Measurements from ENCODE around the gene CSMD2. TPM values are rescaled to one million over a fixed set of nuclear protein-coding genes. Genes with fewer than 3 reads are reported as not detected.

CSMD2 gene
- total RNA-seq, 1 experiment from 2014 or later, result 13.2 TPM

- TF ChIP-seq PREB (CRISPR knock-in tag; IDR thresholded peaks at IDR 0.05; ENCODE audit: borderline replicate concordance) (no peak), MLX (CRISPR knock-in tag; IDR thresholded peaks at IDR 0.05) (no peak), SP1 (CRISPR knock-in tag; conservative IDR thresholded peaks at IDR 0.05) (no peak), ZBTB43 (CRISPR knock-in tag; IDR thresholded peaks at IDR 0.05) (no peak)
These were observed 261.8 kb downstream of the CSMD2 start (continued) for GRCh38 chr1:33903210-33903589.

GRCh38 chr1:33902486-33903209, 262.4 kb downstream of the CSMD2 start:
- H3K4me1 Mint-ChIP-seq, result peaks cover 3% of the 10 kb centered on the region; the same call in 1 of the 2 replicates
- ATAC-seq (no peak), DNase-seq (ENCODE audit: low spot score) (no peak)
- no peak overlapping the region for H3K27ac Mint-ChIP-seq
- no peak overlapping the region for H3K4me3 Mint-ChIP-seq
- no peaks in the 10 kb centered on the region; the same call in 1 of the 2 replicates for H3K36me3 Mint-ChIP-seq
- CTCF ChIA-PET, result no interaction called here
- no peak for TF ChIP-seq SMAD3 (CRISPR knock-in tag; IDR thresholded peaks at IDR 0.05; ENCODE audit: borderline replicate concordance)
- TF ChIP-seq CDX4 (CRISPR knock-in tag; IDR thresholded peaks at IDR 0.05; ENCODE audit: borderline replicate concordance), result no peak
- TF ChIP-seq ATF3 (CRISPR knock-in tag; conservative IDR thresholded peaks at IDR 0.05), result no peak
- no peak for TF ChIP-seq USF1 (CRISPR knock-in tag; IDR thresholded peaks at IDR 0.05)
- TF ChIP-seq HMGA2 (CRISPR knock-in tag; IDR thresholded peaks at IDR 0.05), result no peak
- no peak for TF ChIP-seq EMX1 (CRISPR knock-in tag; IDR thresholded peaks at IDR 0.05)
- TF ChIP-seq FOXK1 (CRISPR knock-in tag; IDR thresholded peaks at IDR 0.05), result no peak
- no peak for TF ChIP-seq ZNF121 (CRISPR knock-in tag; IDR thresholded peaks at IDR 0.05)
- H3K9me3 Mint-ChIP-seq, result peaks cover 7% of the 10 kb centered on the region
- POLR2A ChIA-PET, result interaction anchor here (0.6 kb wide), 1 partner anchor 219 kb away, joined by 3 read pairs; no protein-coding TSS in a partner anchor
- no peaks in the 10 kb centered on the region for H3K27me3 Mint-ChIP-seq (ENCODE audit: low read depth)

- peaks cover 8% of the 10 kb centered on the region for H3K4me1 Mint-ChIP-seq
- ChIA-PET CTCF (interaction anchor here (1.1 kb wide), 1 partner anchor 162 kb away, joined by 3 read pairs; no protein-coding TSS in a partner anchor), POLR2A (no interaction called here)
- no peak for DNase-seq (ENCODE audit: low spot score)
- no peaks in the 10 kb centered on the region for H3K36me3 Mint-ChIP-seq
- H3K27ac Mint-ChIP-seq, result no peak overlapping the region
- no peak for ATAC-seq
- no peaks in the 10 kb centered on the region for H3K27me3 Mint-ChIP-seq (ENCODE audit: low read depth)
- no peaks in the 10 kb centered on the region for H3K9me3 Mint-ChIP-seq
- no peak overlapping the region for H3K4me3 Mint-ChIP-seq
- no peak for TF ChIP-seq CDX4 (CRISPR knock-in tag; IDR thresholded peaks at IDR 0.05; ENCODE audit: borderline replicate concordance)
- no peak for TF ChIP-seq ATF6 (CRISPR knock-in tag; IDR thresholded peaks at IDR 0.05)
- TF ChIP-seq MLX (CRISPR knock-in tag; IDR thresholded peaks at IDR 0.05), result no peak
- TF ChIP-seq ZNF425 (CRISPR knock-in tag; conservative IDR thresholded peaks at IDR 0.05), result no peak
These were observed 265.3 kb downstream of the CSMD2 start for GRCh38 chr1:33899746-33900145.

Data from WTC11 (cell line).